Chondrocyte (in vitro differentiated cells): ENCODE measurements around the gene XRCC5. TPM values are rescaled to one million over a fixed set of nuclear protein-coding genes. Genes with fewer than 3 reads are reported as not detected.

ENCODE experiments used
- DNase-seq: peaks from one replicate; pipeline ENCODE4 v3.0.0; 2021; ENCODE audit warnings: mixed read lengths, low spot score
- H3K27ac Mint-ChIP-seq: one replicate; pipeline ENCODE4 v1.8.0; 2021; ENCODE audit warnings: mild to moderate bottlenecking, moderate library complexity, mixed read lengths; ENCODE audit not compliant: unreplicated experiment
- H3K27me3 Mint-ChIP-seq: 2 replicates; pipeline ENCODE4 v1.8.0; 2021; ENCODE audit warnings: low read depth, mixed read lengths
- H3K36me3 Mint-ChIP-seq: 2 replicates; pipeline ENCODE4 v1.8.0; 2021; ENCODE audit warnings: low read depth, mixed read lengths
- H3K4me1 Mint-ChIP-seq: 2 replicates; pipeline ENCODE4 v1.8.0; 2021; ENCODE audit warnings: low read depth, mild to moderate bottlenecking, mixed read lengths
- H3K4me3 Mint-ChIP-seq: one replicate; pipeline ENCODE4 v1.8.0; 2021; ENCODE audit warnings: mild to moderate bottlenecking, moderate library complexity, mixed read lengths; ENCODE audit not compliant: unreplicated experiment
- H3K9me3 Mint-ChIP-seq: 2 replicates; pipeline ENCODE4 v1.8.0; 2021; ENCODE audit warnings: low read depth, mixed read lengths
- total RNA-seq: library from RNA; stranded (reverse); gene quantifications from 3 replicates; pipeline ENCODE4 v1.2.1, GENCODE V29; 2021
- TF ChIP-seq, protein P1 (sequence below): fragments of 200-600 bp; sonication (generic); IDR thresholded peaks from 2 replicates; pipeline ENCODE4 v1.5.0; 2021; ENCODE audit warnings: antibody characterized with exemption, mild to moderate bottlenecking, moderate library complexity

The XRCC5 gene
- total RNA-seq, 1 donor from 2014 or later = 154 TPM

DNA sequence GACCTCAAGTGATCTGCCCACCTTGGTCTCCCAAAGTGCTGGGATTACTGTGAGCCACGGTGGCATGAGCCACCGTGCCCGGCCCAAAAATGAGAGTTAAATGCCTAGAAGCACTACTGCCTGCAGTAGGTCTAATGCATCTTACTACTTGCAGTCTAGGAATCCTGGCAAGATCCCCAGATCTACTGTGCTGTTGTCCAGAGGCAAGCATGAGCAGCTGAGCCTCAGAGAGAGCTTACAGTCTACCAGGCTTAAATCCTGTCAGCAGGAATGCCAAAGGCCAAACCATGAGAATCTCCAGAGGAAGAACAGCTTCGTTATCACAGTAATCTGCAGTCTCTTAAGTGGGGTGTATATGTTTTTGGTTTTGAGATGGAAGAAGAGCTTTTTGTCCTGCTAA is 54.4 kb downstream of the XRCC5 start:
- H3K9me3 Mint-ChIP-seq = no peaks in the 10 kb centered on the region
- peaks cover 1% of the 10 kb centered on the region for H3K4me1 Mint-ChIP-seq
- DNase-seq = no peak
- peaks cover 27% of the 10 kb centered on the region for H3K36me3 Mint-ChIP-seq
- H3K27ac Mint-ChIP-seq = no peak overlapping the region
- no peaks in the 10 kb centered on the region for H3K27me3 Mint-ChIP-seq
- TF ChIP-seq, protein P1, sequence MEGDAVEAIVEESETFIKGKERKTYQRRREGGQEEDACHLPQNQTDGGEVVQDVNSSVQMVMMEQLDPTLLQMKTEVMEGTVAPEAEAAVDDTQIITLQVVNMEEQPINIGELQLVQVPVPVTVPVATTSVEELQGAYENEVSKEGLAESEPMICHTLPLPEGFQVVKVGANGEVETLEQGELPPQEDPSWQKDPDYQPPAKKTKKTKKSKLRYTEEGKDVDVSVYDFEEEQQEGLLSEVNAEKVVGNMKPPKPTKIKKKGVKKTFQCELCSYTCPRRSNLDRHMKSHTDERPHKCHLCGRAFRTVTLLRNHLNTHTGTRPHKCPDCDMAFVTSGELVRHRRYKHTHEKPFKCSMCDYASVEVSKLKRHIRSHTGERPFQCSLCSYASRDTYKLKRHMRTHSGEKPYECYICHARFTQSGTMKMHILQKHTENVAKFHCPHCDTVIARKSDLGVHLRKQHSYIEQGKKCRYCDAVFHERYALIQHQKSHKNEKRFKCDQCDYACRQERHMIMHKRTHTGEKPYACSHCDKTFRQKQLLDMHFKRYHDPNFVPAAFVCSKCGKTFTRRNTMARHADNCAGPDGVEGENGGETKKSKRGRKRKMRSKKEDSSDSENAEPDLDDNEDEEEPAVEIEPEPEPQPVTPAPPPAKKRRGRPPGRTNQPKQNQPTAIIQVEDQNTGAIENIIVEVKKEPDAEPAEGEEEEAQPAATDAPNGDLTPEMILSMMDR = no peak
- no peak overlapping the region for H3K4me3 Mint-ChIP-seq

DNA sequence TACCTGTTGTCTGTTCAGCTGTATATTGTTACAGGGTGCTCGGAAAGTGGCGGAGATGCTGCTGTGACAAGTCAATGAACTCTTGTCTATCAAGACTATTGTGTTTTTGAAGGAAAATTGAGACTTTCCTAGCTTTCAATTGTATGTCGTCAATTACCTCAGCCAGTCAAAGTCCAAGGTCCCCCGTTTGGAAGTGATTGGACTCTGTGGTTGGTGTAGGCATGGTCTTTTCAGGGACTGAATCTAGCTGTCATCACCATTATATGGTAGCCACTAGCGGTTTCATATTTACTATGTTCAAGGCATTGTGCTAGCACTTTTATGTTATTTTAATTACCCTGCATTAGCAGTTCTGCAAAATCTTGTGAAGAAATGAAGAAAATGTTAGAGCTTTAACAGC is 54.9 kb downstream of the XRCC5 start:
- H3K36me3 Mint-ChIP-seq = peaks cover 31% of the 10 kb centered on the region
- no peak overlapping the region for H3K4me3 Mint-ChIP-seq
- no peaks in the 10 kb centered on the region for H3K9me3 Mint-ChIP-seq

DNA sequence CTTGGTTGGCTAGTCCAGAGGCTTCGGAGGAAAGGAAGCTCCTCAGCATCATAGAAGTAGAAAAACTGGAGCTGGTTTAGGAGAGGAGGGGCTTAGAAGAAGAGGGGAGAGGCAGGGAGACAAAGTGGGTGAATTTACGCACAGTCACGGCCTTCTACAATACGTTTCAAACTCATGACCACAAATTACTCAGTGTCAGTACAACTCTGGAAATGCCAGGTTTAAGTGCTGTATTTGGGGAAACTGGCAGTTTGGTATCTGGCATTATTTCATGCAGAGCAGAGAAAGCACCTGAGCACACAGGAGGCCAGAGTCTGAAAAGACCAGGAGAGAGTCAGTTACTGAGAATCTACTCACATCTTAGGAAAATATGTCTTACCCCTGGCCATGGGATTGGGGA is 55.4 kb downstream of the XRCC5 start:
- H3K4me3 Mint-ChIP-seq = no peak overlapping the region
- no peaks in the 10 kb centered on the region for H3K27me3 Mint-ChIP-seq
- H3K36me3 Mint-ChIP-seq = peaks cover 31% of the 10 kb centered on the region
- DNase-seq = no peak
- H3K27ac Mint-ChIP-seq = peak overlapping the region; percentile 60
- no peaks in the 10 kb centered on the region for H3K9me3 Mint-ChIP-seq
- TF ChIP-seq, protein P1 = no peak
- H3K4me1 Mint-ChIP-seq = no peaks in the 10 kb centered on the region

More for the DNA sequence above, 54.9 kb downstream of the XRCC5 start:
- Mint-ChIP-seq H3K27me3 (no peaks in the 10 kb centered on the region), H3K4me1 (no peaks in the 10 kb centered on the region), H3K27ac (no peak overlapping the region)
- TF ChIP-seq, protein P1 = no peak
- DNase-seq = no peak

DNA sequence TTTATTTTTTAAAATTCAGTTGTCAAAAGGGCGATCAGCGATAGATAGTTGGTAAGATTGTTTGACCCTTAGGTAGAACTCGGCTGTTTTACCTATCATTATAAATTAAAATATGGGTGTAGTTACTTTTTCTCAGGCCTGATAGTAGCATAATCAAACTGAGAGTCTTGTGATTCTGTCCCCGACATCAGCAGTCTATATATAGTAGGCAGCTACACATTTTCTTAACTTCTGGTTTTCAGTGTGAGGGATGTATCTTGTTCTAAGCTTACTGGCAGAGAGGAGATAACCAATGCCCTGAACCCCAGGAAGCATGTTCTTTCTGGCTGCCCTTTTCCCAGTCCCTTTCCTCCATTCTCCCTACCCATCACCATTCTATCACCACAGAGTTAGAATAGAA is 56.6 kb downstream of the XRCC5 start:
- no peak overlapping the region for H3K4me3 Mint-ChIP-seq
- H3K4me1 Mint-ChIP-seq = no peaks in the 10 kb centered on the region
- DNase-seq = no peak
- no peaks in the 10 kb centered on the region for H3K27me3 Mint-ChIP-seq
- TF ChIP-seq, protein P1 = no peak
- H3K9me3 Mint-ChIP-seq = no peaks in the 10 kb centered on the region
- H3K36me3 Mint-ChIP-seq = peaks cover 33% of the 10 kb centered on the region
- peak overlapping the region; percentile 30 for H3K27ac Mint-ChIP-seq

DNA sequence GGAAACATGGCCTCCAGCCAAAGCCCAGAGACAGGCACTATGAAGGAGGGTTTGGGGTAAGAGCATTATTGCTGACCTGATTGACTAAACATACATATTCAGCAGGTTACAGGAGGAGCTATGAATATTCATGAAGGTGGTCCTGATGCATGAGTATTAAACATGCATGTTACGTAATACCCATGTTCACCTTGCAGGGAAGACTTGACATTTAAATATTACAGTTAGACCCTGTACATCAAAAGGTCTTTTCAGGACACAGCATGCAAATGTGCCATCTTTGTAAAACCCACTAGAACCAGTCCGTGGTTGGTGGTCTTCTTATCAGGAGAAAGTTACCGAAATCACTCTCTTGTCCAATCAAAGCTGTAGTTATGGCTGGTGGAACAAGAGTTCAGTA is 59.9 kb downstream of the XRCC5 start:
- DNase-seq = no peak
- peaks cover 24% of the 10 kb centered on the region for H3K36me3 Mint-ChIP-seq
- TF ChIP-seq, protein P1 = no peak
- H3K27me3 Mint-ChIP-seq = no peaks in the 10 kb centered on the region
- no peaks in the 10 kb centered on the region for H3K9me3 Mint-ChIP-seq
- H3K4me3 Mint-ChIP-seq = no peak overlapping the region
- H3K4me1 Mint-ChIP-seq = no peaks in the 10 kb centered on the region
- H3K27ac Mint-ChIP-seq = no peak overlapping the region
